Dermis microvascular lymphatic vessel endothelial cell (primary cell): Measurements from ENCODE around the gene ATIC. TPM values are rescaled to one million over a fixed set of nuclear protein-coding genes. Genes with fewer than 3 reads are reported as not detected.
"Not testable (repeated sequence)": the region's sequence is repeated elsewhere in the genome, so short reads cannot be mapped to it uniquely, and the experiment has no call there.

Experiments
- DNase-seq, 2 donors: peaks; one replicate each; pipeline versions ENCODE4 v3.0.0 to v3.0.0-alpha.2; 2010; ENCODE audit warnings: low read depth in 2 of 2
- total RNA-seq: library from RNA; depleted of rRNA; stranded (reverse); fragments of >200 nt; gene quantifications from 2 replicates; pipeline ENCODE4 v1.2.1, GENCODE V29; 2014

ATIC gene
- total RNA-seq, 1 donor from 2014 or later, result 14.9 TPM

- DNase-seq, result no peak
These were observed 3.4 kb downstream of the ATIC start for GRCh38 chr2:215315301-215315700.

GRCh38 chr2:215316336-215316735, 4.5 kb downstream of the ATIC start:
- DNase-seq, result no peak

DNA sequence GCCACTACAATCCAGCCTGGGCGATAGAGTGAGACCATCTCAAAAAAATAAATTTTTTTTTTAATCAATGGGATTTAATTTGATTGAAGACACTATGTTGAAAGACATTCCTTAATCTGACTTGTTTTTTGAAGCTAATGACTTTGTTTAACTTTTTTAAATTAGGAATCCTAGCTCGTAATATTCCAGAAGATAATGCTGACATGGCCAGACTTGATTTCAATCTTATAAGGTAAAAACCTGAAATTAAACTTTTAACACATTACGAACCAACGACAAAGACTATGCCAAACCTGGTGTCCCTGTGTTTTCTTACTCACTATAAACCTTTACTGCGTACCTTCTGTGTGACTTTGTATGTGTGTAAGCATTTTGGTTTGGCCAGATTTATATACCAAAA, 7.6 kb downstream of the ATIC start:
- no peak for DNase-seq

GRCh38 chr2:215320102-215320501, 8.2 kb downstream of the ATIC start:
- no peak for DNase-seq

GRCh38 chr2:215320679-215321078, 8.8 kb downstream of the ATIC start:
- DNase-seq, result no peak

- no peak for DNase-seq
These were observed 13.0 kb downstream of the ATIC start for GRCh38 chr2:215324811-215325210.

DNA sequence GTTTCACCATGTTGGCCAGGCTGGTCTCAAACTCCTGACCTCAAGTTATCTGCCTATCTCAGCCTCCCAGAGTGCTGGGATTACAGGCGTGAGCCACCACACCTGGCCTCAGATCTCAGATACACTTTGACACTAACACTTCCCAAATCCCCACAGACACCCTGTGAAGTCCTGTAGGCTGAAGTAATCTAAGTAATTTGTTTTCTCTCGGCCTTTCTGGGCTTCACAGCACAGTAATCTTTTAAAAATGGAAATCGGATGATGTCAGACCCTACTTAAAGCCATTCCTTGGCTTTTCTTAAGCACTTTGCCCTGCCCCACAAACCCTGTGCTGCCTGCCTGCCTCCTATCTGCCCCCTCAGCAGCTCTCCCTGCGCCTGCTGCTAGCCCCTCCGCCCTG, 16.2 kb downstream of the ATIC start:
- DNase-seq, result no peak

GRCh38 chr2:215332872-215333595, 21.2 kb downstream of the ATIC start:
- DNase-seq, result no peak

DNA sequence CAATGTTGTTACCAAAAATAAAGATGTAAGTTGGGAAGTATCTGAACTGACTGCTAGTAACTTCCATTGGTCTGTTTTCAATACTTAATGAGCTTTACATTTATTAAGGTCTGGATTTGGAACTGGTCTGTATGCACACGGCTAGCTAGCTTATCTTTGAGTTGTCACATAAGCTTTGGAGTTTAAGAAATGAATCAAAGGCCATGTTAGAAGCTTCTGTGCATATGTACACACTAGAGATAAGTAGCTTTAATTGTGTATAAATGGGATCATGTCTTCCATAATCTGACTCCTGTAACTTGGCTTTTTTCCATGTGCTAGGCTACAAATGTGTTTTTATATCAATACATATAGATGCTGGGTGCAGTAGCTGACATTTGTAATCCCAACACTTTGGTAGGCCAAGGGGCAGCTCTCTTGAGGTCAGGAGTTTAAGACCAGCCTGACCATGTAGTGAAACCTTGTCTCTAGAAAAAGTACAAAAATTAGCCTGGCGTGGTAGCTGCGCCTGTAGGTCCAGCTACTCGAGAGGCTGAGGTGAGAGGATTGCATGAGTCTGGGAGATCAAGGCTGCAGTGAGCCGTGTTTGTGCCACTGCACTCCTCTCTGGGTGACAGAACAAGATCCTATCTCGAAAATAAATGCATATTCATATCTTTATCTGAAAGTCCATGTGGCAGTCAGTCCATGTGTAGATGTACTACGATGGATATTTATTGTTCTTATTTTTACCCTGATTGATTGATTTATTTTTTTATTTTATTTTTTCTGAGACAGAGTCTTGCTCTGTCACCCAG, 27.2 kb downstream of the ATIC start:
- no peak for DNase-seq

DNA sequence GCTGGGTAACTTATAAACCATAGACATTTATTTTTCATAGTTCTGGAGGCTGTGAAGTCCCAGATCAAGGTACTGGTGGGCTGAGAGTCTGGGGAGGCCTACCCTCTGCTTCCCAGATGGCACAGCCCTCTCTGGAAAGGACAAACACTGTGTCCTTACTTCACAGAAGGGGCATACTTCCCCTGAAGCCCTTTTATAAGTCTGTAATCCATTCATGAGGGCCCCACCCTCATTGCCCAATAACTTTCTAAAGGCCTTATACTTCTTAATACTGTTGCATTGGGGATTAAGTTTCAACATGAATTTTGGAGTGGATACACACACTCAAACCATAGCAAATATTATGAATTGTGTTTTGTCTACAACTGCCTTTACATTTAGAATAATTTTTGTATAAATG, 36.0 kb downstream of the ATIC start:
- DNase-seq, result no peak

DNA sequence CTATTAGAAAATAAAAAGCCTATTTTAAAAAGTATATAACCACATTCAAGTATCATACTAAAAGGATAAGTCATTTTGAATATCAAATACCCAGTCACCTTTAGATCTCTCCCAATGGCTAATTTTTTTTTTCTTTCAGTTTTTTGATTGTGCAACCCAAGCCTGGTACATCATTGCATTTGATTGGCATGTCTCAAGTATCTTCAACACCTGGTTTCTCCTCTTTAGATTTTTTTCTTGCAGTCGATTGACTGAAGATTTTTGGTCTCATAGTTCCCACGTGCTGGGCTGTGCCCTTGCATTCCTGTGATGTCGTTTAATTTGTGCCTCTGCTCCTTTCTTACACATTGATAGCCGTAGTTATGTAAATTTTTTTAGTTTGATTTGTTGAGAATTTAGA, 40.7 kb downstream of the ATIC start:
- no peak for DNase-seq

- DNase-seq, result no peak
These were observed 43.2 kb downstream of the ATIC start for GRCh38 chr2:215354771-215355695.

GRCh38 chr2:215355801-215356200, 43.9 kb downstream of the ATIC start:
- no peak for DNase-seq

DNA sequence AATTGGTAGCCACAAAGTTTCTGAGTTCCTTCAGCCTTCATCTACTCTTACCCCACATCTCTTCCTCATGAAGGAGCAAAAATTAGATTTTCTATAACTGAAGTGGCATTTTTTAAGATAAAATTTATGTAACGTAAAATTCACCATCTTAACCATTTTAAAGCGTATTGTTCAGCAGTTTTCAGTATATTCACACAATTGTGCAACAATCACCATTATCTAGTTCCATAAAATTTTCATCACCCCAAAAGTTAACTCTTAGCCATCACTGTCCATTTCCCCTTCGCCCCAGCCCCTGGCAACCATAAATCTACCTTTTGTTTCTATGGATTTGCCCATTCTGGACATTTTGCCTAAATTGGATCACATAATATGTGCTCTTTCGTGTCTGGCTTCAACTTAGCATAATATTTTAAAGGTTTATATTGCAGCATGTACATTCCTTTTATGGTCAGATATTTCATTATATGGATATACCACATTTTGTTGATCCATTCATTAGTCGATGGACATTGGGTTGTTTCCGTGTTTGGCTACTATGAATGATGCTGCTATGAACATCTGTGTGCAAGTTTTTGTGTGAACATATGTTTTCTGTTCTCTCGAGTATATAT, 44.6 kb downstream of the ATIC start:
- no peak for DNase-seq

DNA sequence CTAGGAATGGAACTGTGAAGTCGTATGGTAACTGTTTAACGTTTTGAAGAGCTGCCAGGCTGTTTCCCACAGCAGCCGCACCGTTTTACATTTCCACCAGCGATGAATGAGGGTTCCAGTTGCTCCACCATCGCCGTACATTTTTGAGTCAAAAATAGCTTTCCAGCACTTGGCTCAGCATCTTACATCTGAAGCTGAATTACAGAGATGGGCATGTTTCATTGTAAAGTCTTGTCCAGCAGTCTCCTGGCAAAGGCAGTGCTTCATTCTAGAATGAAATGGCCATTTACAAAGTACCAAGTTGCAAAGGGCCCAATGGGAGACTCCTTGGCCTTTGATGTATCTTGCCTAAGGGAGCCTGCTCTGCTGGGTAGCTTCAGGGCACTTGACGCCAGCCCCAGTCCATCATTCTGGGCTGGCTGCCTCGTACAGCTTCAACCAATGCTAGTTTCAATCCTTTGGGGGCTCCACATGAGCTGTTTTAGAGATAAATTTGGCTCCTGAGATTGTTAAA, 45.1 kb downstream of the ATIC start:
- DNase-seq, result no peak

- DNase-seq, result no peak
These were observed 45.8 kb downstream of the ATIC start for GRCh38 chr2:215357660-215358059.

- DNase-seq, result no peak
These were observed 46.5 kb downstream of the ATIC start for GRCh38 chr2:215358312-215358845.

DNA sequence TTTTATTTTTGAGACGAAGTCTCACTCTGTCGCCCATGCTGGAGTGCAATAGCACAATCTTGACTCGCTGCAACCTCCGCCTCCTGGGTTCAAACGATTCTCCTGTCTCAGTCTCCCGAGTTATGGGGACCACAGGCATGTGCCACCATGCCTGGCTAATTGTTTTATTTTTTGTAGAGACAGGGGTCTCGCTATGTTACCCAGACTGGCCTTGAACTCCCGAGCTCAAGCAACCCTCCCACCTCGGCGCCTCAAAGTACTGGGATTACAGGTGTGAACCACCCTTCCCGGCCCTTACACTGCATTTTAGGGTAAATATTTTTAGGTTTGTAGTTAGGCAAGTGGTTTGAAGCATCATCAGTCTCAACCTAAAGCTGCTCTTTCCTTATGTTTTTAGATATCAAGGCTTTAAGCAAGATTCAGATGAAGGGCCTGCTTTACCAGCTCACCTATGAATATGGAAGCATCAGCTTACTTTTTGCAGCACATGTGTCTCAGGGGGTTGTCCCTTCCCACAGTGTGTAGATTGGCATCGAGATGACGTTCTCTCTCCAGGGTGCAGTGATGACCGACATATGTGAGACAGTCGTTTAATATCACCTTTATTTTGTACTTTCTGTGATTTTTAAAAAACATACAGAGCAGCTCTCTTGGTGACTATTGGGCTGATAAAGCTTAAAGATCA, 47.2 kb downstream of the ATIC start:
- no peak for DNase-seq

GRCh38 chr2:215359576-215359922, 47.7 kb downstream of the ATIC start:
- DNase-seq, result no peak

GRCh38 chr2:215360059-215360458, 48.2 kb downstream of the ATIC start:
- DNase-seq, result not testable (repeated sequence)

DNA sequence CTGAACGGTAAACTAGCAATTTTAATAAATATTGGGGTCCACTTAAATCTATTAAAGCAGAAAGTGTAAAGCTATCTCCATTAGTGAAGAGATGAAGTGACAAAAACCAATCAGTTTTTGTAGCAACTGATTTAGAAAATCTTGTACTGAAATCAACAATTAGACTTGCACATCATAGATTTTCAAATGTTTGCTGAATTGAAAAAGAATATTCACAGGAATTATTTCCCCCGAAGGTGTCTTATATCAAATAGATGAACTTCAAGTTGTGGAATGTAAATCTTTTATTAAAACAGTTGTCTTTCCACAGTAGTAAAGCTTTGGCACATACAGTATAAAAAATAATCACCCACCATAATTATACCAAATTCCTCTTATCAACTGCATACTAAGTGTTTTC, 48.7 kb downstream of the ATIC start:
- no peak for DNase-seq
